Glutamatergic neuron (in vitro differentiated cells): ENCODE measurements around the gene SERPINE3. TPM values are rescaled to one million over a fixed set of nuclear protein-coding genes. Genes with fewer than 3 reads are reported as not detected.

Source experiments
- DNase-seq: peaks from one replicate; pipeline ENCODE4 v3.0.0; 2022
- H3K27ac Mint-ChIP-seq: one replicate; pipeline ENCODE4 v1.8.0; 2020; ENCODE audit warnings: mild to moderate bottlenecking, mixed read lengths, inconsistent platforms; ENCODE audit not compliant: unreplicated experiment
- H3K27me3 Mint-ChIP-seq: one replicate; pipeline ENCODE4 v1.8.0; 2020; ENCODE audit warnings: mild to moderate bottlenecking, moderate library complexity, mixed read lengths, inconsistent platforms; ENCODE audit not compliant: unreplicated experiment
- H3K36me3 Mint-ChIP-seq: one replicate; pipeline ENCODE4 v1.8.0; 2020; ENCODE audit warnings: mild to moderate bottlenecking, mixed read lengths, inconsistent platforms; ENCODE audit not compliant: unreplicated experiment
- H3K4me1 Mint-ChIP-seq: one replicate; pipeline ENCODE4 v1.8.0; 2020; ENCODE audit warnings: mild to moderate bottlenecking, low read depth, mixed read lengths, inconsistent platforms; ENCODE audit not compliant: unreplicated experiment
- H3K4me3 Mint-ChIP-seq: one replicate; pipeline ENCODE4 v1.8.0; 2020; ENCODE audit warnings: mild to moderate bottlenecking, mixed read lengths, inconsistent platforms; ENCODE audit not compliant: unreplicated experiment
- H3K9me3 Mint-ChIP-seq: one replicate; pipeline ENCODE4 v1.8.0; 2020; ENCODE audit warnings: mild to moderate bottlenecking, moderate library complexity, mixed read lengths, inconsistent platforms; ENCODE audit not compliant: unreplicated experiment
- CTCF ChIP-seq: fragments of 200-600 bp; sonication (generic); IDR thresholded peaks from one replicate; pipeline ENCODE4 v1.5.0; 2021; ENCODE audit not compliant: partially characterized antibody, unreplicated experiment
- long read RNA-seq: library from polyadenylated mRNA; unstranded; transcript quantifications from one replicate; pipeline ENCODE4 v2.0.0, GENCODE V29; 2020; ENCODE audit not compliant: unreplicated experiment
- total RNA-seq: library from RNA; stranded (reverse); fragmentation: NEBNext Ultra II Directional; extraction: Animal tissue kit (Norgen Biotek cat#: 25700); gene quantifications from one replicate; pipeline ENCODE4 v1.2.1, GENCODE V29; 2021; ENCODE audit not compliant: unreplicated experiment

SERPINE3 gene
- total RNA-seq: not detected
- long read RNA-seq: 0 reads

DNA sequence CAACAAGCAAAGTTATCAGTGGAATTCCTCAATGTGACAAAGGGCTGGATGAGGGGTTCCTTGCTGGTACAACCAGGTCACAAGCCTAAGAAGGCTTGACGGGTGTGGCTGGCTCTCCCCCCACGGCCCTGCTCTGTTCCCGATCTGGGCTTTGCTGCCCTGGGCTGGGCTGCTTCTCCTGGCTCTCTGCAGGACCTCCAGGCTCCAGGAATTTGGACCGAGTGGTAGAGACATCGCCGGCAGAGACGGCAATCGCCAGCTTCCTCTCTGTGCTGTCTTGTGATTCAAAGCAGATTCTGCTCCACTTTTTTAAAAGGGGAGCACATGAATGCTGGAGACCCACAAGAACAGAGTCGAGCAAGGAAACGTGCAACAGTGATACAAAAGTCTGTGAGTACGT lies at the start of gene SERPINE3:
TSS of gene SERPINE3 (plus strand) at position 338 of the 400 bp plus-strand sequence. CDS start 1,401 bp downstream, outside the sequence.
- Mint-ChIP-seq H3K4me1 (peaks cover 6% of the 10 kb centered on the region), H3K27me3 (peaks cover 2% of the 10 kb centered on the region), H3K36me3 (no peaks in the 10 kb centered on the region), H3K27ac (no peak within 1 kb of the TSS), H3K4me3 (no peak within 1 kb of the TSS), H3K9me3 (peaks cover 1% of the 10 kb centered on the region)
- DNase-seq: no peak
- TF ChIP-seq CTCF: no peak

DNA sequence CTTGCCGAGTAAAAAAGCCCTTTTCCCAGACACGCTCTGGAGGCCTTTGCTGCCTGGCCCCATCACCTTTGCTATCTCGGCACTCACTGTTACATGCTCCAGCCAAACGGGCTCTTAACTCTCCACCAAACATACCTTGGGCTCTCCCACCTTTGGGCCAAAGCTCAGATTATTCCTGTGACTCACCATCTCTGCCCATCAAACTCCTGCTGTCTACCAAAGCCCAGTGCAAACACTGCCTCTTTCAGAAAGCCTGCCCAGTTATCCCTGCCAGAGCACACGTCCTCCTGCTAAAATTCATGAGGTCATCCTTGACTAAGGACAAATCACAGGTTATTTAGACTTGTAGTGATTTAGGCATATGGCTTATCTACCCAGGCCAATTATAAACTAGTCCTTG lies 48.1 kb upstream of the SERPINE3 start:
- no peak for DNase-seq
- peaks cover 11% of the 10 kb centered on the region for H3K4me1 Mint-ChIP-seq
- no peak overlapping the region for H3K4me3 Mint-ChIP-seq
- no peak for TF ChIP-seq CTCF
- peaks cover 3% of the 10 kb centered on the region for H3K36me3 Mint-ChIP-seq
- no peak overlapping the region for H3K27ac Mint-ChIP-seq
- no peaks in the 10 kb centered on the region for H3K27me3 Mint-ChIP-seq
- H3K9me3 Mint-ChIP-seq: no peaks in the 10 kb centered on the region

- Mint-ChIP-seq H3K4me1 (peaks cover 11% of the 10 kb centered on the region), H3K27ac (no peak overlapping the region), H3K9me3 (no peaks in the 10 kb centered on the region), H3K36me3 (peaks cover 3% of the 10 kb centered on the region), H3K27me3 (no peaks in the 10 kb centered on the region), H3K4me3 (no peak overlapping the region)
- DNase-seq: no peak
- no peak for TF ChIP-seq CTCF
Measured at GRCh38 chr13:51292000-51292565, 47.4 kb upstream of the SERPINE3 start.

GRCh38 chr13:51297556-51297955 lies 41.9 kb upstream of the SERPINE3 start:
- Mint-ChIP-seq H3K27ac (no peak overlapping the region), H3K9me3 (peaks cover 4% of the 10 kb centered on the region), H3K36me3 (no peaks in the 10 kb centered on the region), H3K27me3 (peaks cover 7% of the 10 kb centered on the region), H3K4me1 (peaks cover 28% of the 10 kb centered on the region), H3K4me3 (no peak overlapping the region)
- no peak for TF ChIP-seq CTCF
- no peak for DNase-seq

DNA sequence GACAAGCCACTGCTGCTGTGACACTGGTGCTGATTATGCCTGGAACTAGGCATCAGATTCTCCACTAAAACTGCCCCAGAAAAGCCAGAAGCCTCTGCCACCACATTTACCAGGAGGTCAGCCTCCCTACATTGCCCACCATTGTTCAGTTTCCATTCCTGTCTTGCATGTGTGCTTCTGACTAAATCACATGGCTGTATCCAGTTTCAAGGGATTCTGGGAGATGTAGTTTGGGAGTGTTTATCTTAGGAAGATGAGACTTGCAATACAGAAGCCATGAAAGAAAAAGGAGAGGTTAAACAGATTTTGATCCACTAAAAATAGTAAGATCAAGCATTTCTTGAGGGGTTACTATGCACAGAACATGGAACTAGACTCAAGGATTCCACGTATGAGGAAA lies 40.7 kb upstream of the SERPINE3 start:
- H3K4me3 Mint-ChIP-seq: no peak overlapping the region
- H3K27me3 Mint-ChIP-seq: peaks cover 7% of the 10 kb centered on the region
- no peaks in the 10 kb centered on the region for H3K36me3 Mint-ChIP-seq
- no peak for DNase-seq
- H3K27ac Mint-ChIP-seq: no peak overlapping the region
- peaks cover 29% of the 10 kb centered on the region for H3K4me1 Mint-ChIP-seq
- peaks cover 4% of the 10 kb centered on the region for H3K9me3 Mint-ChIP-seq
- TF ChIP-seq CTCF: no peak
